Stimulated activated CD8-positive, alpha-beta memory T cell treated with anti-CD3 and anti-CD28 coated beads, Interleukin-4, amount 100 ng/mL, for 1 hour (primary cell): ENCODE measurements around the gene VAV2.
"Not testable (repeated sequence)": the region's sequence is repeated elsewhere in the genome, so short reads cannot be mapped to it uniquely, and the experiment has no call there.

Experiments
- DNase-seq, 2 donors: peaks; one replicate each; pipeline ENCODE4 v3.0.0-alpha.2; 2020; ENCODE audit warnings: low read depth in 2 of 2, low spot score in 1 of 2

Gene VAV2

GRCh38 chr9:133938753-133939152 lies 53.4 kb downstream of the VAV2 start:
- no peak for DNase-seq

GRCh38 chr9:133938086-133938485 lies 54.0 kb downstream of the VAV2 start:
- no peak for DNase-seq

- no peak for DNase-seq
Measured at GRCh38 chr9:133937120-133937519, 55.0 kb downstream of the VAV2 start.

- DNase-seq, result no peak
Measured at GRCh38 chr9:133935328-133936005, 56.7 kb downstream of the VAV2 start.

- no peak for DNase-seq
Measured at GRCh38 chr9:133934482-133935232, 57.5 kb downstream of the VAV2 start.

GRCh38 chr9:133933426-133934026 lies 58.6 kb downstream of the VAV2 start:
- DNase-seq, result no peak

- no peak for DNase-seq
Measured at GRCh38 chr9:133932633-133933032, 59.5 kb downstream of the VAV2 start.

- no peak for DNase-seq
Measured at GRCh38 chr9:133932181-133932580, 59.9 kb downstream of the VAV2 start.

GRCh38 chr9:133930682-133931485 lies 61.2 kb downstream of the VAV2 start:
- DNase-seq, result no peak

GRCh38 chr9:133930046-133930681 lies 62.0 kb downstream of the VAV2 start:
- no peak for DNase-seq

- DNase-seq, result no peak
Measured at GRCh38 chr9:133929599-133929998, 62.5 kb downstream of the VAV2 start.

- DNase-seq, result no peak
Measured at GRCh38 chr9:133928248-133928764, 63.8 kb downstream of the VAV2 start.

- no peak for DNase-seq
Measured at GRCh38 chr9:133927041-133927440, 65.1 kb downstream of the VAV2 start.

GRCh38 chr9:133926165-133926856 lies 65.8 kb downstream of the VAV2 start:
- no peak for DNase-seq

GRCh38 chr9:133924453-133924852 lies 67.7 kb downstream of the VAV2 start:
- DNase-seq, result no peak

GRCh38 chr9:133923608-133924007 lies 68.5 kb downstream of the VAV2 start:
- not testable (repeated sequence) for DNase-seq

- no peak for DNase-seq
Measured at GRCh38 chr9:133921866-133922265, 70.3 kb downstream of the VAV2 start.

- no peak for DNase-seq
Measured at GRCh38 chr9:133920471-133920870, 71.7 kb downstream of the VAV2 start.

- no peak for DNase-seq
Measured at GRCh38 chr9:133919253-133920115, 72.6 kb downstream of the VAV2 start.
